ENCODE measurements around the gene KLHL35. TPM values are rescaled to one million over a fixed set of nuclear protein-coding genes. Genes with fewer than 3 reads are reported as not detected.

Gene KLHL35, protein sequence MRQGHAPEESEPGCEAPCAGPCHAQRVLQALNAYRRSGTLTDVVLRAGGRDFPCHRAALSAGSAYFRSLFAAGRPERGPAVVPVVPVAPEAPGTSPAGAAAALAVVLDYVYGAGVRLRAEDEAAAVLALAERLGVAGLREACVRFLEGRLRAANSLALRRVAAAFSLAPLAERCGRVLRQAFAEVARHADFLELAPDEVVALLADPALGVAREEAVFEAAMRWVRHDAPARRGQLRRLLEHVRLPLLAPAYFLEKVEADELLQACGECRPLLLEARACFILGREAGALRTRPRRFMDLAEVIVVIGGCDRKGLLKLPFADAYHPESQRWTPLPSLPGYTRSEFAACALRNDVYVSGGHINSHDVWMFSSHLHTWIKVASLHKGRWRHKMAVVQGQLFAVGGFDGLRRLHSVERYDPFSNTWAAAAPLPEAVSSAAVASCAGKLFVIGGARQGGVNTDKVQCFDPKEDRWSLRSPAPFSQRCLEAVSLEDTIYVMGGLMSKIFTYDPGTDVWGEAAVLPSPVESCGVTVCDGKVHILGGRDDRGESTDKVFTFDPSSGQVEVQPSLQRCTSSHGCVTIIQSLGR
- total RNA-seq (2014; rRNA removed; shearing (Covaris generic)) (10.5 and 13.0 TPM in 2 replicates), polyA plus RNA-seq (2016; fragmentation: Nextera tagmentation; extraction: Ambion mirVana) (5.7 and 6.3 TPM in 2 replicates)

DNA sequence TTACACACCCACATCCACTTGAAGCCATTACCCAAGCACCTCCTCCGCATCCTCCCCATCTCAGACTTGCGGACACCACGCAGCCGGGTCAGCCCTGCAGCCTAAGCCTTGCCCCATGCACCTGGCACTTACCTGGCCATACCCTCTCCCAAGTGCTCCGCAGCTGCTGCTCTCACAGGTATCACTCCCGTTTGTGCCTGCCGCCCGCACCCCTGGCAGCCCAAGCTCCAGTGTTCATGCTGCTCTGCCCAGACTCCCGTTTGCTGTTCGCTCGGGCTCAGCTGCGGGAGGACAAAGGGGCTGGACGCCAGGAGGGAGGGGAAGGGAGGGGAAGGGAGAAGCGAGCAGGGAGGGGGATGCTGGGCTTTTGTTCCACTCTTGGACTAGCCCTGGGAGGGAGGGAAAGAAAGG, at the start of gene KLHL35:
KLHL35 (minus strand) TSS at position 293 of the 411 bp plus-strand sequence. CDS start 2,574 bp downstream, outside the sequence.
- Histone ChIP-seq H3K27me3 (replicated peaks; ENCODE audit: insufficient read depth) (peaks cover 20% of the 10 kb centered on the region), H3K79me2 (ENCODE audit: insufficient read depth) (no peaks in the 10 kb centered on the region), H3F3A (ENCODE audit: insufficient read depth) (no peaks in the 10 kb centered on the region), H3K36me3 (ENCODE audit: low read depth) (no peaks in the 10 kb centered on the region), H3K9me2 (ENCODE audit: insufficient read depth) (no peaks in the 10 kb centered on the region), H3K4me1 (ENCODE audit: insufficient read depth) (0 out of 2 replicates have a peak, but pooled peaks cover 4% of the 10 kb centered on the region), H2AFZ (no peak within 1 kb of the TSS), H3K27ac (no peak within 1 kb of the TSS), H4K20me1 (ENCODE audit: insufficient read depth) (no peaks in the 10 kb centered on the region), H3K9ac (no peak within 1 kb of the TSS), H3K4me3 (no peak within 1 kb of the TSS), H3K4me2 (ENCODE audit: unreplicated experiment) (no peak within 1 kb of the TSS), H3K9me3 (ENCODE audit: low read depth) (no peaks in the 10 kb centered on the region)
- 31 to 40% methylated on average over 10 to 14 of the region's 14 CpGs for WGBS, 2 experiments (ENCODE audit: low coverage in 1 of 2, low lambda C conversion rate in 2 of 2, missing lambda C conversion rate in 2 of 2)
- no peak for TF ChIP-seq EZH2phosphoT487 (IDR thresholded peaks at IDR 0.05; ENCODE audit: insufficient read depth, low read depth)
- TF ChIP-seq EZH2 (IDR thresholded peaks at IDR 0.05; ENCODE audit: insufficient read depth, poor library complexity, severe bottlenecking) = no peak
- in situ Hi-C loops (cut with MboI) = no loop called here
- DNase-seq = no peak

DNA sequence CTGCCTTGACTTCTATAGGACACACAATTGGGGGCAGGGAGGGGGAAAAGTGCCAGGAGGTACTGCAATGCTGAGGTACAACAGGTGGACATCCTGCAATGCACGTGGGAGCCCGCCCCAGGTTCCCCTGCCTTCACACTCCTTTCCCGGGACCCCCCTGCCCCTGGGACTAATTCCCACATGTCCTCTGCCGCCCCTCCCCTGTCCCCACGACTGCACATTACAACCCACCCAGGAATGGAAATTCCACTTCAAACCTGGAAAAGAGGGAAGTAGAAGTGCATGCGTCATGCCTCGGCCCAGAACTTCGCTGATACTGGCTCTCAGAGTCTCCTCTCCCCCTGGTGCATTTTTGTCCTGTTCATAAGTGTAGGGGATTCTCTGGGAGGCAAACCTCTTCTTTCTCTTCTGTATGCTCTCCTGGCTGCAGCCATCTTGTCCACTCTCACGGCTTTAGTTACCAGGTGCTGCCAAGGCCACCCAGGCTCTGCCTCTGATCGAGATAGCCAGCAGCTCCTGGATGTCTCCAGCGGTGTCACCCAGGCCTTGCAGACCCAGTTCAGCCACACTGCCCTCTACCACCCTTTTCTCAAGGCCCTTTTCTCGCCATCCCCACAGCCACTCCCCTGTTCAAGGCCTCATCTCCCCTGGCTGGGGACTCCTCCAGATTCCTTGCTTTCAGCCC, 49.1 kb upstream of the KLHL35 start:
- no peaks in the 10 kb centered on the region for H3F3A ChIP-seq (ENCODE audit: insufficient read depth)
- in situ Hi-C loops (cut with MboI) = no loop called here
- no peaks in the 10 kb centered on the region for H3K36me3 ChIP-seq (ENCODE audit: low read depth)
- H3K9me3 ChIP-seq (ENCODE audit: low read depth) = no peaks in the 10 kb centered on the region
- H2AFZ ChIP-seq = no peak overlapping the region
- DNase-seq = no peak
- no peak for TF ChIP-seq EZH2 (IDR thresholded peaks at IDR 0.05; ENCODE audit: insufficient read depth, poor library complexity, severe bottlenecking)
- TF ChIP-seq EZH2phosphoT487 (IDR thresholded peaks at IDR 0.05; ENCODE audit: insufficient read depth, low read depth) = no peak
- H3K4me2 ChIP-seq (ENCODE audit: unreplicated experiment) = no peak overlapping the region
- H3K4me3 ChIP-seq = no peak overlapping the region
- no peaks in the 10 kb centered on the region for H3K79me2 ChIP-seq (ENCODE audit: insufficient read depth)
- H4K20me1 ChIP-seq (ENCODE audit: insufficient read depth) = no peaks in the 10 kb centered on the region
- H3K4me1 ChIP-seq (ENCODE audit: insufficient read depth) = no peaks in the 10 kb centered on the region
- H3K9ac ChIP-seq = no peak overlapping the region
- WGBS, 2 experiments (ENCODE audit: low coverage in 1 of 2, low lambda C conversion rate in 2 of 2, missing lambda C conversion rate in 2 of 2) = 87 to 88% methylated on average over 9 to 12 of the region's 12 CpGs
- H3K27me3 ChIP-seq (replicated peaks; ENCODE audit: insufficient read depth) = no peaks in the 10 kb centered on the region
- no peaks in the 10 kb centered on the region for H3K9me2 ChIP-seq (ENCODE audit: insufficient read depth)
- H3K27ac ChIP-seq = no peak overlapping the region

DNA sequence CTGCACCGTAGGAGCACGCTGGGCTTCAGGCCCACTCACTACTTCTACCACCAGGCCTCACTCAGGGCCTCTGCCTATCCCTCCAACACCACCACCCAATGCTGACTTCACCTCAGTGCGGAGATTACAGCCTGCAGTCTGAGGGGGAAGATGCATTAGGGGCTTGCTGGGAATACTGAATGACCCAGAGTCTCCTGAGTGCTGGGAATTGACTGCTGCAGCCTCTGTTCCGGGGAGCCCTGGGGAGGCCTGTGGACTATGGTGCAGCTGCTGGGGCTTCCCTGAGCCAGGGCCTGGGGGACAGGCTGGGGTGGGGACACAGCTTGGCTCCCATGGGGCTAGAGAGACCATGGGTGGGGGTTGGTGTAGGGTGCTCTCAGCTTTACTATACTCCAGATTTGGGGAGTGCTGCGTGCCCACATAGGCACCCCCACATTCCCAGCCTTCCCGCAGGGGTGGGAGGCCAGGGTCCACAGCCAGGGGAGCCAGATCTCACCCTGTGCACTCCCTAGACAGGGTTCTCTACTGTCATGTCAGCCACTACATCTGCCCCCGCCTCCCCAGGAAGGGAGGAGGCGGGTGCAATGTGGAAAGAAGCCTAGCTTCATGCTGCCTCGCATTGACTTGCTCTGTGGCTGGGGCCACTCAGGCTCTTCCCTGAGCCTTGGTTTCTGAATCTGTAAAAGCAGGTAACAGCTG, 48.4 kb upstream of the KLHL35 start:
- H3K9me2 ChIP-seq (ENCODE audit: insufficient read depth) = no peaks in the 10 kb centered on the region
- no peak for DNase-seq
- no peaks in the 10 kb centered on the region for H3F3A ChIP-seq (ENCODE audit: insufficient read depth)
- WGBS, 2 experiments (ENCODE audit: low coverage in 1 of 2, low lambda C conversion rate in 2 of 2, missing lambda C conversion rate in 2 of 2) = 90 to 92% methylated on average over 9 of the region's 9 CpGs
- in situ Hi-C loops (cut with MboI) = no loop called here
- no peaks in the 10 kb centered on the region for H3K79me2 ChIP-seq (ENCODE audit: insufficient read depth)
- no peaks in the 10 kb centered on the region for H3K36me3 ChIP-seq (ENCODE audit: low read depth)
- TF ChIP-seq EZH2 (IDR thresholded peaks at IDR 0.05; ENCODE audit: insufficient read depth, poor library complexity, severe bottlenecking) (no peak), EZH2phosphoT487 (IDR thresholded peaks at IDR 0.05; ENCODE audit: insufficient read depth, low read depth) (no peak)
- H3K27ac ChIP-seq = no peak overlapping the region
- H3K4me1 ChIP-seq (ENCODE audit: insufficient read depth) = no peaks in the 10 kb centered on the region
- H3K27me3 ChIP-seq (replicated peaks; ENCODE audit: insufficient read depth) = no peaks in the 10 kb centered on the region
- no peak overlapping the region for H3K4me2 ChIP-seq (ENCODE audit: unreplicated experiment)
- no peak overlapping the region for H2AFZ ChIP-seq
- no peak overlapping the region for H3K4me3 ChIP-seq
- no peak overlapping the region for H3K9ac ChIP-seq
- H4K20me1 ChIP-seq (ENCODE audit: insufficient read depth) = no peaks in the 10 kb centered on the region
- no peaks in the 10 kb centered on the region for H3K9me3 ChIP-seq (ENCODE audit: low read depth)

Measured in GM23248 (cell line).